CD14-positive monocyte (primary cell): ENCODE results near the gene RALGAPA2. TPM values are rescaled to one million over a fixed set of nuclear protein-coding genes. Genes with fewer than 3 reads are reported as not detected.

Experiments
- DNase-seq, 3 donors: peaks; one replicate each; pipeline ENCODE4 v3.0.0-alpha.2; 2011 to 2022
- H2AFZ ChIP-seq: 2 replicates; pipeline ENCODE4 v1.6.0; 2012; ENCODE audit warnings: mild to moderate bottlenecking, low read depth, low read length, inconsistent platforms; ENCODE audit not compliant: insufficient read depth, poor library complexity, severe bottlenecking
- H3K27ac ChIP-seq, 2 donors: 1 replicate in 1 of 2; 2 replicates in 1 of 2; pipeline ENCODE4 v1.5.1; 2012 to 2013; ENCODE audit warnings: low read length in 2 of 2, control low read depth in 1 of 2, inconsistent platforms in 1 of 2, low read depth in 1 of 2, mild to moderate bottlenecking in 1 of 2
- H3K27me3 ChIP-seq, 2 donors: one replicate each; pipeline versions ENCODE4 v1.6.0 to v1.6.1; 2011 to 2013; ENCODE audit warnings: low read length in 2 of 2; ENCODE audit not compliant: control insufficient read depth in 2 of 2, insufficient read depth in 2 of 2
- H3K36me3 ChIP-seq, 2 donors: replicated peaks in 1 of 2; 1 replicate in 1 of 2; 2 replicates in 1 of 2; pipeline versions ENCODE4 v1.5.1 to v1.6.1; 2012 to 2013; ENCODE audit warnings: low read length in 2 of 2, control low read depth in 1 of 2, inconsistent platforms in 1 of 2, mild to moderate bottlenecking in 1 of 2; ENCODE audit not compliant: insufficient read depth in 2 of 2, control insufficient read depth in 1 of 2
- H3K4me1 ChIP-seq, 2 donors: 1 replicate in 1 of 2; 2 replicates in 1 of 2; pipeline versions ENCODE4 v1.5.1 to v1.6.1; 2012 to 2013; ENCODE audit warnings: low read length in 2 of 2, control low read depth in 1 of 2, inconsistent platforms in 1 of 2, mild to moderate bottlenecking in 1 of 2, moderate library complexity in 1 of 2; ENCODE audit not compliant: insufficient read depth in 2 of 2, control insufficient read depth in 1 of 2
- H3K4me2 ChIP-seq: replicated peaks from 2 replicates; pipeline ENCODE3; 2012; ENCODE audit warnings: low read length, moderate library complexity, mild to moderate bottlenecking; ENCODE audit not compliant: poor library complexity, severe bottlenecking; ENCODE audit errors: extremely low read depth
- H3K4me3 ChIP-seq, 3 experiments: fragments of 200-600 bp in 1 of 3; sonication (generic) in 1 of 3; replicated peaks in 1 of 3; 1 replicate in 2 of 3; 2 replicates in 1 of 3; pipeline ENCODE4 v1.5.1; 2011 to 2013; ENCODE audit warnings: low read length in 3 of 3, mild to moderate bottlenecking in 3 of 3, control low read depth in 2 of 3, low read depth in 2 of 3, inconsistent platforms in 1 of 3, moderate library complexity in 1 of 3
- H3K79me2 ChIP-seq: 2 replicates; pipeline ENCODE4 v1.6.0; 2012; ENCODE audit warnings: mild to moderate bottlenecking, control low read depth, inconsistent platforms, low read length, moderate library complexity; ENCODE audit not compliant: insufficient read depth
- H3K9ac ChIP-seq: 2 replicates; pipeline ENCODE4 v1.6.0; 2017; ENCODE audit warnings: low read length, mild to moderate bottlenecking; ENCODE audit not compliant: insufficient read depth, poor library complexity, severe bottlenecking
- H3K9me3 ChIP-seq, 2 donors: replicated peaks in 1 of 2; 1 replicate in 1 of 2; 2 replicates in 1 of 2; pipeline versions ENCODE4 v1.5.1 to v1.6.1; 2012 to 2013; ENCODE audit warnings: low read length in 2 of 2, control low read depth in 1 of 2; ENCODE audit not compliant: control insufficient read depth in 1 of 2, insufficient read depth in 1 of 2
- H4K20me1 ChIP-seq: 2 replicates; pipeline ENCODE4 v1.6.0; 2012; ENCODE audit warnings: mild to moderate bottlenecking, low read length, control low read depth, moderate library complexity; ENCODE audit not compliant: insufficient read depth
- H3K27ac Mint-ChIP-seq, 7 donors: one replicate each; pipeline ENCODE4 v1.8.0; 2020; ENCODE audit warnings: mild to moderate bottlenecking in 7 of 7, mixed read lengths in 7 of 7, moderate library complexity in 6 of 7, inconsistent platforms in 2 of 7
- H3K27me3 Mint-ChIP-seq, 3 donors: one replicate each; pipeline ENCODE4 v1.8.0; 2021 to 2022; ENCODE audit warnings: low read depth in 3 of 3, mild to moderate bottlenecking in 3 of 3, mixed read lengths in 3 of 3, moderate library complexity in 3 of 3, inconsistent platforms in 1 of 3
- H3K36me3 Mint-ChIP-seq, 2 donors: one replicate each; pipeline ENCODE4 v1.8.0; 2020; ENCODE audit warnings: mixed read lengths in 2 of 2, inconsistent platforms in 1 of 2, mild to moderate bottlenecking in 1 of 2
- H3K4me1 Mint-ChIP-seq: one replicate; pipeline ENCODE4 v1.8.0; 2020; ENCODE audit warnings: mild to moderate bottlenecking, mixed read lengths
- H3K4me3 Mint-ChIP-seq, 2 donors: one replicate each; pipeline ENCODE4 v1.8.0; 2020; ENCODE audit warnings: mild to moderate bottlenecking in 2 of 2, mixed read lengths in 2 of 2, moderate library complexity in 1 of 2
- H3K9me3 Mint-ChIP-seq, 7 donors: one replicate each; pipeline ENCODE4 v1.8.0; 2020 to 2022; ENCODE audit warnings: mixed read lengths in 7 of 7, mild to moderate bottlenecking in 6 of 7, moderate library complexity in 6 of 7, inconsistent platforms in 2 of 7
- CTCF ChIP-seq: fragments of 200-600 bp; IDR thresholded peaks from one replicate; pipeline ENCODE4 v1.8.0; 2022; ENCODE audit warnings: antibody characterized with exemption, mild to moderate bottlenecking
- WGBS: methylation state at CpG from one replicate; pipeline ENCODE4 v1.1.5; 2013; ENCODE audit warnings: missing lambda C conversion rate; ENCODE audit not compliant: insufficient coverage; 5-methylcytosine and 5-hydroxymethylcytosine counted together
- intact Hi-C, 2 donors: fragments of 100-400 bp; cut with micrococcal nuclease; formaldehyde crosslinking; loops; one replicate each; pipeline versions ENCODE4 v1.15.0 to v1.15.1; 2023
- polyA plus RNA-seq, 3 donors: library from polyadenylated mRNA; depleted of rRNA in 1 of 3; unstranded in 2 of 3; stranded (reverse) in 1 of 3; fragments of 300-500 nt in 2 of 3; fragments of >200 nt in 1 of 3; fragmentation: Illumina TruSeq in 2 of 3; gene quantifications; 1 replicate in 2 of 3; 2 replicates in 1 of 3; pipeline ENCODE4 v1.2.3, GENCODE V29; 2012 to 2021

Gene RALGAPA2
- polyA plus RNA-seq, 3 donors, result 6.2 to 13.0 (median 8.9) TPM

- Histone ChIP-seq H3K9me3 (no peaks in the 10 kb centered on the region), H3K36me3 (no peaks in the 10 kb centered on the region), H3K4me3 (peak overlapping the region in 2 of 3 experiments; percentile 90 to 97), H3K4me2 (peak overlapping the region; percentile 85), H3K79me2 (peaks cover 67% of the 10 kb centered on the region), H2AFZ (no peak overlapping the region), H3K4me1 (peaks cover 36 to 53% of the 10 kb centered on the region in 2 donors), H3K27ac (peak overlapping the region in 1 of 2 donors; percentile 91), H3K27me3 (no peaks in the 10 kb centered on the region), H4K20me1 (peaks cover 26% of the 10 kb centered on the region), H3K9ac (no peak overlapping the region)
- peaks cover 59% of the 10 kb centered on the region for H3K4me1 Mint-ChIP-seq
- peaks cover 4 to 16% of the 10 kb centered on the region in 2 donors for H3K36me3 Mint-ChIP-seq
- peak; percentile 46 to 84 (median 80) for DNase-seq
- intact Hi-C loops, result loop anchor here in 1 of 2 donors (10.0 kb wide), 2 partner anchors 114 to 594 kb away; partner anchors contain the start of gene XRN2
- H3K27ac Mint-ChIP-seq, result peak overlapping the region; percentile 0 to 89 (median 71)
- H3K27me3 Mint-ChIP-seq, result peaks cover 0 to 3% (median 0%) of the 10 kb centered on the region in 3 donors
- H3K4me3 Mint-ChIP-seq, result peak overlapping the region; percentile 86 to 89
- WGBS, result 0% methylated on average over 1 of the region's 6 CpGs
- peaks cover 0 to 3% (median 0%) of the 10 kb centered on the region in 7 donors for H3K9me3 Mint-ChIP-seq
- no peak for TF ChIP-seq CTCF
These were observed 1.8 kb downstream of the RALGAPA2 start for GRCh38 chr20:20710443-20711315.

GRCh38 chr20:20709887-20710286 is 2.6 kb downstream of the RALGAPA2 start:
- Histone ChIP-seq H4K20me1 (peaks cover 34% of the 10 kb centered on the region), H3K9me3 (no peaks in the 10 kb centered on the region), H3K79me2 (peaks cover 75% of the 10 kb centered on the region), H3K27me3 (no peaks in the 10 kb centered on the region), H3K4me1 (peaks cover 36 to 53% of the 10 kb centered on the region in 2 donors), H3K27ac (no peak overlapping the region), H3K4me3 (no peak overlapping the region), H3K4me2 (peak overlapping the region; percentile 85), H3K36me3 (no peaks in the 10 kb centered on the region), H2AFZ (no peak overlapping the region), H3K9ac (no peak overlapping the region)
- WGBS, result no CpG with 5 or more reads among the region's 3 CpGs
- H3K4me1 Mint-ChIP-seq, result peaks cover 61% of the 10 kb centered on the region
- peaks cover 4 to 16% of the 10 kb centered on the region in 2 donors for H3K36me3 Mint-ChIP-seq
- peak overlapping the region in 2 of 7 donors; percentile 71 to 89 for H3K27ac Mint-ChIP-seq
- no peak for TF ChIP-seq CTCF
- no peak for DNase-seq
- peaks cover 0 to 3% (median 0%) of the 10 kb centered on the region in 3 donors for H3K27me3 Mint-ChIP-seq
- peaks cover 0 to 2% (median 0%) of the 10 kb centered on the region in 7 donors for H3K9me3 Mint-ChIP-seq
- H3K4me3 Mint-ChIP-seq, result no peak overlapping the region
- intact Hi-C loops, result loop anchor here in 1 of 2 donors (10.0 kb wide), 2 partner anchors 115 to 595 kb away; partner anchors contain the start of gene XRN2
